ENCODE measurements around the gene NLRC4. TPM values are rescaled to one million over a fixed set of nuclear protein-coding genes. Genes with fewer than 3 reads are reported as not detected.
A peak's percentile ranks its signal among the peaks of the same experiment; 100 is the strongest.
"Not testable (repeated sequence)": the region's sequence is repeated elsewhere in the genome, so short reads cannot be mapped to it uniquely, and the experiment has no call there.

Gene NLRC4
- total RNA-seq, 4 donors from 2014 or later: 0.21 to 3.6 (median 2.4) TPM

DNA sequence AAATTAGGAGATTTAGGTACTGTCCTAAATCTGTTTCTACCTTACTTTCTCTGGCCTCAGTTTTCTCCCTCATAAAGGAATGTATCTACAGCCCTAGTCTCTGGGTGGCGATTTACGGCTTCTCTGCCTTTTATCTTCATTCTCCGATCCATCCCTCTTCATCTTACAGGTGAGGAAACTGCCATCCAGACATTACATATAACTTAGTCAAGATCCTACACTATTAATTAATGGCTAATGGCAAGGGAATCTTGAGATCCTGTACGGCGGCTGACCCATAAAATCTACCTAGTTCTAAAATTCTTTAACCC lies 12.6 kb upstream of the NLRC4 start:
- Histone ChIP-seq H3K27ac (peak overlapping the region; percentile 62 to 92 (median 90)), H3K4me1 (peaks cover 0 to 36% (median 4%) of the 10 kb centered on the region in 4 donors), H3K4me3 (peak overlapping the region; percentile 63 to 93 (median 90)), H3K27me3 (peaks cover 0 to 4% of the 10 kb centered on the region in 2 donors), H3K9me3 (no peaks in the 10 kb centered on the region), H3K36me3 (peaks cover 0 to 20% (median 0%) of the 10 kb centered on the region in 3 donors)
- TF ChIP-seq, protein P1, sequence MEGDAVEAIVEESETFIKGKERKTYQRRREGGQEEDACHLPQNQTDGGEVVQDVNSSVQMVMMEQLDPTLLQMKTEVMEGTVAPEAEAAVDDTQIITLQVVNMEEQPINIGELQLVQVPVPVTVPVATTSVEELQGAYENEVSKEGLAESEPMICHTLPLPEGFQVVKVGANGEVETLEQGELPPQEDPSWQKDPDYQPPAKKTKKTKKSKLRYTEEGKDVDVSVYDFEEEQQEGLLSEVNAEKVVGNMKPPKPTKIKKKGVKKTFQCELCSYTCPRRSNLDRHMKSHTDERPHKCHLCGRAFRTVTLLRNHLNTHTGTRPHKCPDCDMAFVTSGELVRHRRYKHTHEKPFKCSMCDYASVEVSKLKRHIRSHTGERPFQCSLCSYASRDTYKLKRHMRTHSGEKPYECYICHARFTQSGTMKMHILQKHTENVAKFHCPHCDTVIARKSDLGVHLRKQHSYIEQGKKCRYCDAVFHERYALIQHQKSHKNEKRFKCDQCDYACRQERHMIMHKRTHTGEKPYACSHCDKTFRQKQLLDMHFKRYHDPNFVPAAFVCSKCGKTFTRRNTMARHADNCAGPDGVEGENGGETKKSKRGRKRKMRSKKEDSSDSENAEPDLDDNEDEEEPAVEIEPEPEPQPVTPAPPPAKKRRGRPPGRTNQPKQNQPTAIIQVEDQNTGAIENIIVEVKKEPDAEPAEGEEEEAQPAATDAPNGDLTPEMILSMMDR (IDR thresholded peaks at IDR 0.05): no peak
- TF ChIP-seq EP300 (IDR thresholded peaks at IDR 0.05): no peak
- no peak for TF ChIP-seq POLR2A (IDR thresholded peaks at IDR 0.05)
- no peak for DNase-seq (ENCODE audit: low spot score in 2 of 2)
- WGBS, 2 donors: 54 to 58% methylated on average over 5 of the region's 5 CpGs

DNA sequence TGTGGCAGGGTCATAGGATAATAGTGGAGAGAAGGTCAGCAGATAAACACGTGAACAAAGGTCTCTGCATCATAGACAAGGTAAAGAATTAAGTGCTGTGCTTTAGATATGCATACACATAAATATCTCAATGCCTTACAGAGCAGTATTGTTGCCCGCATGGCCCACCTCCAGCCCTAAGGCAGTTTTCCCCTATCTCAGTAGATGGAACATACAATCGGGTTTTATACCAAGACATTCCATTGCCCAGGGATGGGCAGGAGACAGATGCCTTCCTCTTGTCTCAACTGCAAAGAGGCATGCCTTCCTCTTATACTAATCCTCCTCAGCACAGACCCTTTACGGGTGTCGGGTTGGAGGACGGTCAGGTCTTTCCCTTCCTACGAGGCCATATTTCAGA lies 11.1 kb upstream of the NLRC4 start:
- H3K4me3 ChIP-seq; H3K27ac ChIP-seq; H3K36me3 ChIP-seq; DNase-seq (ENCODE audit: low spot score in 2 of 2); H3K9me3 ChIP-seq; H3K27me3 ChIP-seq: not testable (repeated sequence)
- H3K4me1 ChIP-seq: peaks cover 0 to 29% (median 4%) of the 10 kb centered on the region in 4 donors
- 85 to 89% methylated on average over 7 of the region's 7 CpGs for WGBS, 2 donors

DNA sequence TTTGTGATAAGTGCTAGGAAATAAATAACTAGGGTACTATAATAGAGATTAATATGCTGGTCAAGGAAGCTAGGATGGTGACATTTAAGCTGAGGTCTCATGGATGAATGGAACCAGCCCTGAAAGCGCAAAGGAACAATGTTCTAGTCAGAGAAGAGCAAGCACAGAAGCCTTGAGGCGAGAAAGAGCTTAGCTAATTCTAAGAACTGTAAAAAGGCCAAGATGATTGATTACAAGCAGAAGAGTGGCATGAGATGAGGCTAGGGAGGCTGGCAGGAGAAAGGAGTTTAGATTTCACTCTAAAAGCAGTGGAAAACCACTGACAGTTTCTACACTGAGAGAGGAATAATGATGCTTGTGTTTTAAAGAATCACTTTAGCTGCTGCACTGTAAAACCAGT lies 9.6 kb upstream of the NLRC4 start:
- TF ChIP-seq EP300 (IDR thresholded peaks at IDR 0.05): no peak
- TF ChIP-seq, protein P1 (IDR thresholded peaks at IDR 0.05): no peak
- TF ChIP-seq POLR2A (IDR thresholded peaks at IDR 0.05): no peak
- Histone ChIP-seq H3K36me3 (no peaks in the 10 kb centered on the region), H3K4me3 (no peak overlapping the region), H3K27ac (no peak overlapping the region), H3K27me3 (peaks cover 0 to 4% of the 10 kb centered on the region in 2 donors), H3K9me3 (no peaks in the 10 kb centered on the region), H3K4me1 (peaks cover 0 to 14% (median 4%) of the 10 kb centered on the region in 4 donors)
- DNase-seq (ENCODE audit: low spot score in 2 of 2): no peak
- WGBS, 2 donors: 45 to 51% methylated on average over 2 of the region's 2 CpGs

DNA sequence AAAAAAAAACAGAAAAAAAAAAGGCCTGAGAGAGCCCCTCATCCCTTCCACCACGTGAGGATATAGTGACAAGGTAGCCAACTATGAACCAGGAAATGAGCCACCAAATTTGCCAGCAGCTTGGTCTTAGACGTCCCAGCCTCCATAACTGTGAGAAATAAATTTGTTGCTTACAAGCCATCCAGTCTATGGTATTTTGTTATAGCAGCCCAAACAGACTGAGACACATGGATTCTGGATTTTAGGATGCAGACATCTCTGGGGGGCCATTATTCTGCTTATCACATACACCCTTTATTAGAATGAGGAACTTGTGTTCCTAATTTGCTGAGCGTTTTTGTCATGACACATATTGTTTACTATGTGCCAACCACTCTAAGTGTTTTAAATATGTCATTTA lies 7.6 kb upstream of the NLRC4 start:
- TF ChIP-seq POLR2A (IDR thresholded peaks at IDR 0.05) (no peak), EP300 (IDR thresholded peaks at IDR 0.05) (no peak)
- TF ChIP-seq, protein P1 (IDR thresholded peaks at IDR 0.05): no peak

DNA sequence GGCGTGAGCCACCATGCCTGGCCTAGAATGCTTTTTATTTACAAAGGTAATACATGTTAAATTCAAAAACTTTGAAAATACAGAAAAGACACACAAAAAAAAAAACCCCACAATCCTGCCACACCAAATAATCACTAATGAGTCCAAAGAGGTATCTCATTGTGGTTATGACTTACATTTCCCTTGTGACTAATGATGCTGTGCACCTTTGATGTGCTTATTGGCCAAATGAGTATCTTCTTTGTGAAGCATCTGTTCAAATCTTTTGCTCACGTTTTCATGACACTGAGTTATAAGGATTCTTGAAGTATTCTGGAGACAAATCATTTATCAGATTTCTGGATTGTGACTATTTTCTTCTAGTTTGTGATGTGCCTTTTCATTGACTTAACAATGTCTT lies 6.4 kb upstream of the NLRC4 start:
- no peak for DNase-seq (ENCODE audit: low spot score in 2 of 2)
- Histone ChIP-seq H3K4me3 (no peak overlapping the region), H3K36me3 (no peaks in the 10 kb centered on the region), H3K27me3 (peaks cover 0 to 4% of the 10 kb centered on the region in 2 donors), H3K9me3 (no peaks in the 10 kb centered on the region), H3K4me1 (no peaks in the 10 kb centered on the region), H3K27ac (no peak overlapping the region)
- TF ChIP-seq POLR2A (IDR thresholded peaks at IDR 0.05): no peak
- TF ChIP-seq, protein P1 (IDR thresholded peaks at IDR 0.05): no peak
- TF ChIP-seq EP300 (IDR thresholded peaks at IDR 0.05): no peak
- WGBS, 2 donors: 66 to 70% methylated on average over 2 of the region's 2 CpGs

More for the DNA sequence above, 7.6 kb upstream of the NLRC4 start:
- Histone ChIP-seq H3K9me3 (no peaks in the 10 kb centered on the region), H3K4me1 (peaks cover 0 to 4% (median 3%) of the 10 kb centered on the region in 4 donors), H3K27ac (no peak overlapping the region), H3K27me3 (peaks cover 0 to 4% of the 10 kb centered on the region in 2 donors), H3K36me3 (no peaks in the 10 kb centered on the region), H3K4me3 (no peak overlapping the region)
- no peak for DNase-seq (ENCODE audit: low spot score in 2 of 2)
- 48 to 52% methylated on average over 3 of the region's 3 CpGs for WGBS, 2 donors

DNA sequence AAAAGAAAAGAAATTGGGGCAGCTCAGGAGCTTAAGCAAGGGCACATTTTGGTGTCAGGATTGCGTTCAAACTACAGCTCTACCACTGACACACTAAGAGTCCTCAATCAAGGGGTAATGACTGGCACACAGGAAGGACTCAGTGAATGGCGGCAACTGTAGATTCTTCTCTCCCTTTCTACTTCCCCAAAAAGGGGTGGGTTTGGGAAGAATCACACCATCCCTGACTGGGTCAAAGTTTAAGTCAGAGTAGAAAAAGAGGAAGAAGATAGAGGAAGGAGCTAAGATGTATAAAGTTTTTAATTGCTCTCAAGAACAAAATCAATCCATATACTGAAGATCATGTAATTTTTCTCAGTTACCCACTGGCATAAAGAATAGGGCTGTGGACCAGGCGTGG lies 2.6 kb downstream of the NLRC4 start:
- H3K36me3 ChIP-seq: no peaks in the 10 kb centered on the region
- H3K4me1 ChIP-seq: no peaks in the 10 kb centered on the region
- WGBS, 2 donors: 83 to 88% methylated on average over 3 of the region's 3 CpGs
- no peak for DNase-seq (ENCODE audit: low spot score in 2 of 2)
- no peaks in the 10 kb centered on the region for H3K27me3 ChIP-seq
- no peaks in the 10 kb centered on the region for H3K9me3 ChIP-seq
- no peak overlapping the region for H3K4me3 ChIP-seq
- no peak for TF ChIP-seq POLR2A (IDR thresholded peaks at IDR 0.05)
- TF ChIP-seq EP300 (IDR thresholded peaks at IDR 0.05): peak in 1 of 2 donors; percentile 39
- peak overlapping the region in 1 of 4 donors; percentile 17 for H3K27ac ChIP-seq
